Left ventricle myocardium inferior (tissue), 1 donor: ENCODE data around the gene GAL. TPM values are rescaled to one million over a fixed set of nuclear protein-coding genes. Genes with fewer than 3 reads are reported as not detected.

Experiments
- DNase-seq: peaks from one replicate; pipeline ENCODE4 v3.0.0-alpha.2; 2020
- H3K27ac ChIP-seq: fragments of 200-600 bp; replicated peaks from 2 replicates; pipeline ENCODE4 v1.8.0; 2021
- H3K27me3 ChIP-seq: fragments of 200-600 bp; 2 replicates; pipeline ENCODE4 v1.8.0; 2021; ENCODE audit warnings: low read depth
- H3K36me3 ChIP-seq: fragments of 200-600 bp; 2 replicates; pipeline ENCODE4 v1.8.0; 2021
- H3K4me1 ChIP-seq: fragments of 200-600 bp; 2 replicates; pipeline ENCODE4 v1.8.0; 2021
- H3K4me3 ChIP-seq: fragments of 200-600 bp; 2 replicates; pipeline ENCODE4 v1.8.0; 2021; ENCODE audit warnings: mild to moderate bottlenecking, moderate library complexity
- H3K9me3 ChIP-seq: fragments of 200-600 bp; replicated peaks from 2 replicates; pipeline ENCODE4 v1.8.0; 2021
- CTCF ChIP-seq: fragments of 200-600 bp; IDR thresholded peaks from 2 replicates; pipeline ENCODE4 v1.8.0; 2021; ENCODE audit warnings: antibody characterized with exemption, mild to moderate bottlenecking, borderline replicate concordance
- intact Hi-C: fragments of 100-400 bp; cut with micrococcal nuclease; formaldehyde crosslinking; loops from one replicate; pipeline ENCODE4 v1.11.0; 2022
- total RNA-seq: library from RNA; stranded (reverse); fragmentation: NEBNext Ultra II Directional; extraction: Animal tissue kit (Norgen Biotek cat#: 25700); gene quantifications from one replicate; pipeline ENCODE4 v1.2.1, GENCODE V29; 2021
- donor health status: DM: no; HTN: yes; CAD: no; lungs with severe emphysema.

Gene GAL
- total RNA-seq, 1 donor from 2014 or later: 0.58 TPM

GRCh38 chr11:68686486-68686885 is 2.1 kb downstream of the GAL start:
- no peak for DNase-seq
- no peak for TF ChIP-seq CTCF
- H3K4me1 ChIP-seq: peaks cover 12% of the 10 kb centered on the region
- no peaks in the 10 kb centered on the region for H3K36me3 ChIP-seq
- H3K4me3 ChIP-seq: no peak overlapping the region
- no peaks in the 10 kb centered on the region for H3K9me3 ChIP-seq
- intact Hi-C loops: no loop called here
- H3K27ac ChIP-seq: no peak overlapping the region
- H3K27me3 ChIP-seq: peaks cover 92% of the 10 kb centered on the region

GRCh38 chr11:68687311-68687710 is 3.0 kb downstream of the GAL start:
- intact Hi-C loops: no loop called here
- no peak for TF ChIP-seq CTCF
- DNase-seq: no peak

GRCh38 chr11:68687986-68688385 is 3.6 kb downstream of the GAL start:
- DNase-seq: no peak
- intact Hi-C loops: no loop called here
- no peak for TF ChIP-seq CTCF
- Histone ChIP-seq H3K27ac (no peak overlapping the region), H3K27me3 (peaks cover 97% of the 10 kb centered on the region), H3K4me1 (peaks cover 12% of the 10 kb centered on the region), H3K36me3 (no peaks in the 10 kb centered on the region), H3K4me3 (no peak overlapping the region), H3K9me3 (no peaks in the 10 kb centered on the region)

More at GRCh38 chr11:68687311-68687710, 3.0 kb downstream of the GAL start:
- H3K4me1 ChIP-seq: peaks cover 12% of the 10 kb centered on the region
- H3K27me3 ChIP-seq: peaks cover 99% of the 10 kb centered on the region
- no peaks in the 10 kb centered on the region for H3K36me3 ChIP-seq
- H3K4me3 ChIP-seq: no peak overlapping the region
- no peak overlapping the region for H3K27ac ChIP-seq
- no peaks in the 10 kb centered on the region for H3K9me3 ChIP-seq

GRCh38 chr11:68688881-68689280 is 4.5 kb downstream of the GAL start:
- intact Hi-C loops: no loop called here
- Histone ChIP-seq H3K4me1 (peaks cover 12% of the 10 kb centered on the region), H3K36me3 (no peaks in the 10 kb centered on the region), H3K9me3 (no peaks in the 10 kb centered on the region), H3K27ac (no peak overlapping the region), H3K4me3 (no peak overlapping the region), H3K27me3 (peaks cover 97% of the 10 kb centered on the region)
- TF ChIP-seq CTCF: no peak
- DNase-seq: no peak

GRCh38 chr11:68689737-68690625 is 5.6 kb downstream of the GAL start:
- Histone ChIP-seq H3K27me3 (peaks cover 97% of the 10 kb centered on the region), H3K36me3 (no peaks in the 10 kb centered on the region), H3K4me1 (peaks cover 2% of the 10 kb centered on the region), H3K27ac (no peak overlapping the region), H3K9me3 (no peaks in the 10 kb centered on the region), H3K4me3 (no peak overlapping the region)
- intact Hi-C loops: no loop called here
- no peak for TF ChIP-seq CTCF
- no peak for DNase-seq
